ENCODE measurements around the gene CDC42BPB.
"Not testable (repeated sequence)": the region's sequence is repeated elsewhere in the genome, so short reads cannot be mapped to it uniquely, and the experiment has no call there.

The CDC42BPB gene

GRCh38 chr14:103045371-103045869 lies 11.9 kb downstream of the CDC42BPB start:
- DNase-seq: no peak

GRCh38 chr14:103043257-103044015 lies 13.9 kb downstream of the CDC42BPB start:
- no peak for DNase-seq

GRCh38 chr14:103041464-103041863 lies 15.9 kb downstream of the CDC42BPB start:
- DNase-seq: no peak

GRCh38 chr14:103033681-103034096 lies 23.7 kb downstream of the CDC42BPB start:
- DNase-seq: no peak

DNA sequence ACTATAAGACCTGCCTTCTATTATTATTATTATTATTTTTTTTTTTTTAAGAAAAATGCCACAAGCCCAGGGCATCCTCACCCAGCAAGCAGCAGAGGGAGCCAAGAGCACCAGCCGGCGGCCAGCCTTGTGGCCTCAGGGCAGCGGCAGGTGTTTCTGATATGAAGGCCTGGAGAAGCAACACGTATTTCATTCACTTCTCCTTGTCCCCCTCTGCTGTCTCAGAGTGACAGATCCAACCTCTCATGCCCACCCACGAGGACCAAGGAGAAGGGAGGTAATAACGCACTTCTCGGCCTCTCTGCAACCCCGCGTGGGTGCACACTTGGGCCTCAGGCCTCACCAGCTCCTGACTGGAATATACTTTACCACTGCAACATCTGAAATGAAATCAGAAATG lies 25.4 kb downstream of the CDC42BPB start:
- no peak for DNase-seq

GRCh38 chr14:103031566-103031911 lies 25.8 kb downstream of the CDC42BPB start:
- DNase-seq: no peak

GRCh38 chr14:103030741-103031565 lies 26.4 kb downstream of the CDC42BPB start:
- DNase-seq: no peak

GRCh38 chr14:103029936-103030335 lies 27.4 kb downstream of the CDC42BPB start:
- DNase-seq: no peak

GRCh38 chr14:103028772-103029171 lies 28.6 kb downstream of the CDC42BPB start:
- no peak for DNase-seq

GRCh38 chr14:103028161-103028767 lies 29.1 kb downstream of the CDC42BPB start:
- no peak for DNase-seq

DNA sequence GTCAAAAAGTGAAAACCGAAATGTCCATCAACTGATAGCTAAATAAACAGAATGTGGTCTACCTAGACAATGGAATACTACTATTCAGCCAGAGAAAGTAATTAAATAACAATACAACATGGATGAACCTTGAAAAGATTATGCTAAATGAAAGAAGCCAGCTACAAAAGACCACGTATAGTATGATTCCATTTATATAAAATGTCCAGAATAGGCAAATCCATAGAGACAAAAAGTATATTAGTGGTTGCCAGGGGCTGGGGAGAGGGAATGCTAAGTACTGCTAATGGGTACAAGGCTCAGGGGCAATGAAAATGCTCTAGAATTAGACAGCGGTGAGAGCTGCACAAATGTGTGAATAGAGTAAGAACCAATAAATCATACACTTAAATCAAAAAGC lies 29.9 kb downstream of the CDC42BPB start:
- DNase-seq: no peak

GRCh38 chr14:103026988-103027387 lies 30.4 kb downstream of the CDC42BPB start:
- DNase-seq: no peak

DNA sequence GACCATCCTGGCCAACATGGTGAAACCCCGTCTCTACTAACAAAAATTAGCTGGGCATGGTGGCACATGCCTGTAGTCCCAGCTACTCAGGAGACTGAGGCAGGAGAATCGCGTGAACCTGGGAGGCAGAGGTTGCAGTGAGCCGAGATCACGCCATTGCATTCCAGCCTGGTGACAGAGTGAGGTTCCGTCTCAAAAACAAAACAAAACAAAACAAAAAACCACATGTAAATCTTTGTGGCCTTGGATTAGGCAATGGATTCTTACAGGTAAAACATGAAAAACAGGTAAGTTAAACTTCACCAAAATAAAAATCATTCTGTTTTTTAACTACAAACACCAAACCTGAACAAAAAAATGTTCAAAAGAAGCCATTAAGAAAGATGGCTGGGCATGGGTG lies 31.2 kb downstream of the CDC42BPB start:
- not testable (repeated sequence) for DNase-seq

DNA sequence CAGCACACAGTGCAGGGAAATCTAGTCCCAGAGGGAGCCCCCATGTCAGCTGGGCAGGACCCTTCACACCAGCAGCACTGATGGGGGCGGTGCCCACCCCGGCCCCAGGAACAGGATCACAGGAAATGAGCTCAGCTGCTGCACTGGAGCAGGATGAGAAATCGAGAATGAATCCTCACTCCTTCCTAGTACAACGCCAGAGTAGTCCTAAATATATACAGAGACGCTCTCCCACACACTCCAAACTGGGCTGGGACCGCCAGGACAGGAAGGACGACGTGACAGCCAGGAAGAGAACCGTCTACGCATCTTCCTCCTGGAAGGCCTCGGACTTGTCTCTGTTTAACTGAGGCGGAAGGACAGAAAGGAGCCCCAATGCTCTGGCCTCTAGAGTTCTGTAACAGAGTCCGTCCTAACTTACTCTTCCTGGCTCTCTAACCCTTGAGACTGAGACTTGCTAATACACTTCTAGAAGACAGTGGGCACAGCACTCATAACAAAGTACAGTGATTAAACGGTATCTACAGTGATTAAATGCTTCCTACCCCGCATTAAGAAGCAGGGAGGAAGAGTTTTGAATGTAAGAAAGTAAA lies 33.4 kb downstream of the CDC42BPB start:
- no peak for DNase-seq

DNA sequence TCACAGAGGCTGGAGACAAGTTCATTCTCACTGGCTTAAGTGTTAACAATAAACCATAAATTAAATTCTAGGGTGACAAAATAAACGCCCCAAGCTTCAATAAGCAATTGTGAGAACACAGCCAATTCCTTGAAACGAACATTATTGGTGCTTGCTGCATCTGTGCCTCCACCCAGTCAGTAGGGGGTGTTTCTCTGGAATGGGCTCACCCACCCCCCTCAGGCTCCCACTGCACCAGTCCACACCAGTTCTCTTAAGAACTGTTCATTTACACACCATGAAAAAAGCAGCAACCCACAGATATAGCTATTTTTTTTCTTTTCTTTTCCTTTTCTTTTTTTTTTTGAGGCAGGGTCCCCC lies 34.7 kb downstream of the CDC42BPB start:
- DNase-seq: no peak

DNA sequence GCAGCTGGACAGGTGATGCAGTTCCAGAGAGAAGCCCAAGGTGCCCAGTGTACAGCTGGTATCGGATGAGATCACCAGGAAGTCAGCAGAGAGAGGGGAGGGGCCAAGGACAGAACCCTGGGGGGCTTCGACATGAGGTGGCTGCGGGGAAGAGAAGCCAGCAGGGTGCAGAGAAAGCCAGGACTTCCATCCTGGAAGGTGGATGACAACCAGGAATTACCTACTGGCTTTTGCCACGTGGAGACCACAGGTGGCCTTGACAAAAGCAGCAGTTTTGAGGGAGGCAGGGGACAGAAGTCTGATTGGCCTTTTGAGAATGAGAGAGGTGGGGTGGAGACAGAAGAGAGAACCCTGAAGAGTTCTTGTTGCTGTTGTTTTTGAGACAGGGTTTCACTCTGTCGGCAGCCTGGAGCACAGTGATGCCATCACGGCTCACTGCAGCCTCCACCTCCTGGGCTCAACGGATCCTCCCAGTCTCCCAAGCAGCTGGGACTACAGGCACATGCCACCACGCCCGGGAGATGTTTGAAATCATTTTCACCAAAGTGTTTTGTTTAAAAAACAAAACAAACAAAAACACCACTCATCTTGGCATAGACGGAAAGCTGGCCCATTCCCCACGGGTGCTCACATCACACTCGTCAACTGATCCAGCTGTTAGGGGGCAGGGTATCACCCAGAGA lies 35.2 kb downstream of the CDC42BPB start:
- DNase-seq: no peak

- no peak for DNase-seq
These were observed 35.7 kb downstream of the CDC42BPB start for GRCh38 chr14:103021684-103022001.

DNA sequence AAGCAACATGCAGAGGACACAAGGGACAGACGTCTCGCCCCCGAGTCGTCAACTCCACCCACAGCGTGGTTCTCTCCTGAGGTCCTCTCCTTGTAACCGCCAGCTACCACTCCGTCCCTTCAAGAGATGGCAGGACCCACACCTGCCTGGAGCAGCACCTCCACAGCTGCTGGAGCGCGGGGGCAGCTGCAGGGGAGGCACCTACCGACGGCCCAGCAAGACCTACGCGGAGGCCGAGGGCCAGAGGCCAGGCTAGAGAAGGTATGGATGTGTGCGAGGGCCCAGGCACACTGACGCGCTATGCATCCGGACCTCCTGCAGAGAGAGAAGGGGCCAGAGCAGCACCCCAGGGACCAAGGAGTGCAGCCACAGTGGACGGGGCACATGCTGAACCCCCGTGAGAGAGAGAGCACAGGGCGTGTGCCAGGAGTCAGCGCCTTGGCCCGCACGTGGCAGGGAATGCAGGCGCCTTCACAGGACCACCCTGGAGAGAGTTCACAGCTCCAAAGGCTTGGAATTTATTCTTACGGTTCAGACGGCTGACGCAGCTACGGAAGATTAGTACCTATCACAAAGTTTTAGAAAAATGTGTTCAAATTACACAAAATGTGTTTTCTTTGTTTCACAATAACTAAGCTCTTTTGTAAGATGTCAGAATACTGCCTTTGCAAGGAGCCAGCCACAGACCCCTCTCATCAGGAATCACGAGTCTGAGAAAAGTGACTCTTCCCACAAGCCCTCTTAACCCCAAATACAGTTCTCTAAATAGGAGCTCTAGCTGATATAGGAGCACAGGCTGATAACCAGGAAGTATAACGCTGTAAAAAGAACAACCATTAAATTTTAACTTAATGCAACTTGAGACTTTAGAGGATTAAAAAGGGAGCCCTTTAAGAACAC lies 36.8 kb downstream of the CDC42BPB start:
- no peak for DNase-seq

GRCh38 chr14:103019826-103020225 lies 37.5 kb downstream of the CDC42BPB start:
- no peak for DNase-seq

DNA sequence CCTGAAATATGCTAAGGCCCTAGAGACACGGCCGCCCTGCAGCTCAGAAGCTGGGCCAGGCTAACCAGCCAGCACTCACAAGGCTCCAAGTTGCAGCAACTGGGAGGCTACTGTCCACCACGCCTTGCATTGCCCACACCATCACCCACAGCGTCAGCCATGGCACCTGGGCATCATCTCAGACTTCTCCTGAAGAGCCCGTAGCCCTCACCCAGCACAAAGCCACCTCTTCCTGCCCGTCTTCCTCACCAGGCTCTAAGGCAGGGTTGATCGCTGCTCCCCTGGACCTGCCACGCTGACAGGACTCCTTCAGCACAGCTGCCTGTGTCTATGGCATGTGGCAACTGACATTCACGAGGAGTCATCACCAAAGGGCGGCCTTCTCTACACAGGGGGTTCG lies 38.1 kb downstream of the CDC42BPB start:
- no peak for DNase-seq

DNA sequence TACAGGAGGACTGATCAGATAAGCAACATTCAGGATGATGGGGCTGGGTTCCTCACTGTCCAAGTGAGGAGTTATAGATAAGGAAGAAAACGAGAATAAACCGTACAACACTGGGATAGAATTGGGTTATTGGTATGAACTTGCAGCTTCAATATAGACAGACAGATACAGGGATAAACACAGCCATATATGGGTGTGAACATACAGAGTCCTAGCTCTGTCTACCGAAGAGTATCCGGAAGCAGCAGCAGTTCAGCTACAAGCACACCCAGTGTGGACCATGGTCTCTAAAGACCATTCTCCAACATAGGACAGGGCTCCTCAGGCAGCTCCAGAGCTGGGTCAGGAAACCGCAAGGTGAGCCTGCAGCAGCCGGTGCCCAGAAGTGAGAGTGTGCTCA lies 40.8 kb downstream of the CDC42BPB start:
- no peak for DNase-seq

- DNase-seq: no peak
These were observed 41.3 kb downstream of the CDC42BPB start for GRCh38 chr14:103016071-103016470.
